ENCODE data around the gene MLLT11.

The MLLT11 gene

DNA sequence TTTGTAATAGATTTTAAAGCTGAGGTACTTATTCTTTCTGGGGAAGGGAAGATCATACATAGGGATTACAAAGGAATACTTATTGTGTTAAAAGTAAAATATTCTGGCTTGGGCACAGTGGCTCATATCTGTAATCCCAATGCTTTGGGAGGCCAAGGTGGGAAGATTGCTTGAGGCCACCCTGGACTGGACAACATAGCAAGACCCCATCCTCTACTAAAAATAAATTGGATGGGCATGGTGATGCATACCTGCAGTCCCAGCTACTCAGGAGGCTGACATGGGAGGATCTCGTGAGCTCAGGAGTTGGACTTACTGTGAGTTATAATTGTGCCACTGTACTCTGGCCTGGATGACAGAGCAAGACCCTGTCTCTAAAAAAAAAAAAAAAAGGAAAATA, 37.9 kb downstream of the MLLT11 start:
- FAIRE-seq (no peak), DNase-seq (ENCODE audit: insufficient read length) (no peak)
- TF ChIP-seq POLR2A (IDR thresholded peaks at IDR 0.05; ENCODE audit: low read depth, low read length), result no peak
- no peak for TF ChIP-seq TAF1 (IDR thresholded peaks at IDR 0.05; ENCODE audit: borderline replicate concordance, low read depth, low read length)
- TF ChIP-seq POLR2AphosphoS5 (IDR thresholded peaks at IDR 0.05; ENCODE audit: low read depth, low read length), result no peak

DNA sequence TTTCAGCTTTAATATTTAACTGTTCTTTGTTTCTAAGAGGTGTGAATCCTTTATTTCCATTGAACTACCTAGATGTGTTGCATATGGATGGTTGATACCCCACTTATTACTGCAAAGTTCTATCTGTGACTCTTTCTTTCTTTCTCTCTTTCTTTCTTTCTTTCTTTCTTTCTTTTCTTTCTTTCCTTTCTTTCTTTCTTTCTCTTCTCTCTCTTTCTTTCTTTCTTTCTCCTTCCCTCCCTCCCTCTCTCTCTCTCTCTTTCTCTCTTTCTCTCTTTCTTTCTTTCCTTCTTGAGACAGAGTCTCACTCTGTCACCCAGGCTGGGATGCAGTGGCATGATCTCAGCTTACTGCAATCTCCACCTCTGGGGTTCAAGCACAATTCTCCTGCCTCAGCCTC, 44.4 kb downstream of the MLLT11 start:
- TF ChIP-seq POLR2AphosphoS5 (IDR thresholded peaks at IDR 0.05; ENCODE audit: low read depth, low read length) (no peak), POLR2A (IDR thresholded peaks at IDR 0.05; ENCODE audit: low read depth, low read length) (no peak), TAF1 (IDR thresholded peaks at IDR 0.05; ENCODE audit: borderline replicate concordance, low read depth, low read length) (no peak)
- DNase-seq (ENCODE audit: insufficient read length) (no peak), FAIRE-seq (no peak)

DNA sequence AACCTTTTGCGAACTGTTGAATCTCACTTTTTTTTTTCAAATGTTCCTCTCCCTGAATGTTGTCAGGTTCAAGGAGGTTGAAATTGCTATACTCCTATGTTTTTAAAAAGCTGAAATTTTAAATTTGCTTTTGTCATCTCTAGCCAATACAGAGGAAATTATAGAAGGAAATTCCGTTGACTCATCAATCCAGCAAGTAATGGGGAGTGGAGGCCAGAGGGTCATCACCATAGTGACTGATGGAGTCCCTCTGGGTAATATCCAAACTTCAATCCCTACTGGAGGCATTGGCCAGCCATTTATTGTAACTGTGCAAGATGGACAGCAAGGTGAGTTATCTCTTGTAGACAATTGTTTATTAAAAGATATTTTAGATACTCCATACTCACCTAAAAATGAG, 46.7 kb downstream of the MLLT11 start:
- DNase-seq (ENCODE audit: insufficient read length), result no peak
- FAIRE-seq, result no peak
- no peak for TF ChIP-seq TAF1 (IDR thresholded peaks at IDR 0.05; ENCODE audit: borderline replicate concordance, low read depth, low read length)

DNA sequence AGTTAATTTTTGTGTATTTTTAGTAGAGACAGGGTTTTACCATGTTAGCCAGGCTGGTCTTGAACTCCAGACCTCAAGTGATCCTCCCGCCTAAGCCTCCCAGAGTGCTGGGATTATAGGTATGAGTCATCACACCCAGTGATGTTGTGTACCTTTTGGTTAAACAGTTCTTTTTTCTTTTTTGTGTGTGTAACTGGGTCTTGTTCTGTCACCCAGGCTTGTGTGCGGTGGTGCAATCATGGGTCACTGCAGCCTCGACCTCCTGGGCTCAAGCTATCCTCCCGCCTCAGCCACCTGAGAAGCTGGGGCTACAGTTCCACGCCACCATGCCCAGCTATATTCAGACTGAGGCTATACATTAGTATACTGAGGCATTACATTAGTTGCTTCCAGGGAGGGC, 48.1 kb downstream of the MLLT11 start:
- DNase-seq (ENCODE audit: insufficient read length) (no peak), FAIRE-seq (no peak)
- TF ChIP-seq POLR2A (IDR thresholded peaks at IDR 0.05; ENCODE audit: low read depth, low read length) (no peak), POLR2AphosphoS5 (IDR thresholded peaks at IDR 0.05; ENCODE audit: low read depth, low read length) (no peak), TAF1 (IDR thresholded peaks at IDR 0.05; ENCODE audit: borderline replicate concordance, low read depth, low read length) (no peak)

DNA sequence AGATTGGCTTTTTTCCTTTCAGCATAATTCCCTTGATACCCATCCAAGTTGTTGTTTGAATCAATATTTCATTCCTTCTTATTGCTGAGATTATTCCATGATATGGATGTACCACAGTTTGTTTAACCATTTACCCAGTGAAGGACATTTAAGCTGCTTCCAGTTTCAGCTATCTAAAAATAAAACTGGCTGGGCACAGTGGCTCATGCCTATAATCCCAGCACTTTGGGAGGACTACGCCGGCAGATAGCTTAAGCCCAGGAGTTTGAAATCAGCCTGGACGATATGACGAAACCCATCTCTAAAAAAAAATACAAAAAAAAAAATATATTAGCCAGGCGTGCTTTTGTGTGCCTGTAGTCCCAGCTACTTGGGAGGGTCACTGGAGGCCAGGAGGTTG, 53.7 kb downstream of the MLLT11 start:
- TF ChIP-seq POLR2AphosphoS5 (IDR thresholded peaks at IDR 0.05; ENCODE audit: low read depth, low read length) (no peak), POLR2A (IDR thresholded peaks at IDR 0.05; ENCODE audit: low read depth, low read length) (no peak), TAF1 (IDR thresholded peaks at IDR 0.05; ENCODE audit: borderline replicate concordance, low read depth, low read length) (no peak)
- DNase-seq (ENCODE audit: insufficient read length) (no peak), FAIRE-seq (no peak)

Measured in GM12892 (cell line).